PC-3 (cell line): ENCODE results near the gene NKD1.

Experiments
- EZH2 ChIP-seq: fragments of 300-600 bp; sonication (generic); IDR thresholded peaks from one replicate; pipeline ENCODE4 v1.6.1; 2017; ENCODE audit warnings: antibody characterized with exemption, mild to moderate bottlenecking, low read length; ENCODE audit not compliant: unreplicated experiment
- TF ChIP-seq, protein P1 (sequence below): fragments of 300-600 bp; sonication (generic); conservative IDR thresholded peaks from 2 replicates; pipeline ENCODE4 v1.5.1; 2017; ENCODE audit warnings: antibody characterized with exemption, low read depth, mild to moderate bottlenecking, low read length

DNA sequence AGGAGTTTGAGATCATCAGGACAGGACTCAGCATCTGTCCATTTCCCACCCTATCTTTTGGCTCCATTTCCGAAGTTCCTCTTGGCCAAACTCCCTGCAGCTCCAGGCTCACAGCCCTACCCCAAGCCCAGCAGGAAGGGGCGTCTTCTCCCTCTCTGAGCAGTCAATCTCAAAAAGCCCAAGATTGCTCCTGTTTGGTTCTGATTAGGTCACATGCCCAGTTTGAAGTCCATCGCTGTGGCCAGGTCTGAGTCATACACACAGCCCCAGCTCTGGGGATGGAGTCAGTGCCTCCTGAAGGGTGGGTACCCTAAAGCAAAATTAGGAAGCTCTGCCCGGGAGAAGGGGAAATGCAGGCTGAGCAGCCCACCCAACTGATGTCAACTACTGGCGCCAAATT is 109.0 kb downstream of the NKD1 start:
- TF ChIP-seq, protein P1, sequence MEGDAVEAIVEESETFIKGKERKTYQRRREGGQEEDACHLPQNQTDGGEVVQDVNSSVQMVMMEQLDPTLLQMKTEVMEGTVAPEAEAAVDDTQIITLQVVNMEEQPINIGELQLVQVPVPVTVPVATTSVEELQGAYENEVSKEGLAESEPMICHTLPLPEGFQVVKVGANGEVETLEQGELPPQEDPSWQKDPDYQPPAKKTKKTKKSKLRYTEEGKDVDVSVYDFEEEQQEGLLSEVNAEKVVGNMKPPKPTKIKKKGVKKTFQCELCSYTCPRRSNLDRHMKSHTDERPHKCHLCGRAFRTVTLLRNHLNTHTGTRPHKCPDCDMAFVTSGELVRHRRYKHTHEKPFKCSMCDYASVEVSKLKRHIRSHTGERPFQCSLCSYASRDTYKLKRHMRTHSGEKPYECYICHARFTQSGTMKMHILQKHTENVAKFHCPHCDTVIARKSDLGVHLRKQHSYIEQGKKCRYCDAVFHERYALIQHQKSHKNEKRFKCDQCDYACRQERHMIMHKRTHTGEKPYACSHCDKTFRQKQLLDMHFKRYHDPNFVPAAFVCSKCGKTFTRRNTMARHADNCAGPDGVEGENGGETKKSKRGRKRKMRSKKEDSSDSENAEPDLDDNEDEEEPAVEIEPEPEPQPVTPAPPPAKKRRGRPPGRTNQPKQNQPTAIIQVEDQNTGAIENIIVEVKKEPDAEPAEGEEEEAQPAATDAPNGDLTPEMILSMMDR = no peak
- TF ChIP-seq EZH2 = no peak
